NOMO-1 (cell line): ENCODE results near the gene TPRX1.

Source experiments
- DNase-seq, 2 experiments: peaks; one replicate each; lab custom pipeline; 2025; ENCODE audit not compliant: unreplicated experiment in 2 of 2; lab: John Stamatoyannopoulos, UW

TPRX1 gene

GRCh38 chr19:47752440-47753211, 51.7 kb downstream of the TPRX1 start:
- no peak for DNase-seq
